Calu3 (cell line): ENCODE measurements around the gene CLEC4A. TPM values are rescaled to one million over a fixed set of nuclear protein-coding genes. Genes with fewer than 3 reads are reported as not detected.
A peak's percentile ranks its signal among the peaks of the same experiment; 100 is the strongest.

Experiments
- Bru-seq: library from RNA; stranded (reverse); fragments of 400-500 nt; gene quantifications from one replicate; lab custom pipeline; 2021; lab: Mats Ljungman, UMichigan
- BruChase-seq, 2 experiments: library from RNA; stranded (reverse); fragments of 400-500 nt; gene quantifications; one replicate each; lab custom pipeline; 2021; lab: Mats Ljungman, UMichigan
- BruUV-seq: library from RNA; stranded (reverse); fragments of 400-500 nt; replicated peaks from 2 replicates; lab custom pipeline; 2021; lab: Mats Ljungman, UMichigan
- CTCF ChIA-PET: fragments of 300-600 bp; sonication (Branson Sonifier 250); formaldehyde crosslinking; loops from one replicate; lab custom pipeline; 2022; ENCODE audit warnings: antibody characterized with exemption; lab: Charles Lee
- DNase-seq: peaks from one replicate; pipeline ENCODE4 v3.0.0; 2022
- H3K27ac Mint-ChIP-seq: one replicate; pipeline ENCODE4 v1.8.0; 2022; ENCODE audit warnings: mixed read lengths; ENCODE audit not compliant: unreplicated experiment
- H3K27me3 Mint-ChIP-seq: one replicate; pipeline ENCODE4 v1.8.0; 2022; ENCODE audit warnings: mixed read lengths; ENCODE audit not compliant: unreplicated experiment
- H3K36me3 Mint-ChIP-seq: one replicate; pipeline ENCODE4 v1.8.0; 2022; ENCODE audit warnings: mild to moderate bottlenecking, moderate library complexity, mixed read lengths; ENCODE audit not compliant: insufficient read depth, unreplicated experiment
- H3K4me1 Mint-ChIP-seq: one replicate; pipeline ENCODE4 v1.8.0; 2022; ENCODE audit warnings: mild to moderate bottlenecking, low read depth, mixed read lengths; ENCODE audit not compliant: unreplicated experiment
- H3K4me3 Mint-ChIP-seq: one replicate; pipeline ENCODE4 v1.8.0; 2022; ENCODE audit warnings: mild to moderate bottlenecking, low read depth, moderate library complexity, mixed read lengths; ENCODE audit not compliant: unreplicated experiment
- H3K9me3 Mint-ChIP-seq: one replicate; pipeline ENCODE4 v1.8.0; 2022; ENCODE audit warnings: low read depth, mixed read lengths; ENCODE audit not compliant: unreplicated experiment
- CTCF ChIP-seq: fragments of 200-600 bp; IDR thresholded peaks from one replicate; pipeline ENCODE4 v1.8.0; 2022; ENCODE audit warnings: antibody characterized with exemption; ENCODE audit not compliant: unreplicated experiment
- intact Hi-C: fragments of 100-400 bp; cut with micrococcal nuclease; formaldehyde crosslinking; loops from one replicate; pipeline ENCODE4 v1.10.0; 2022; ENCODE audit not compliant: unreplicated experiment
- long read RNA-seq: library from polyadenylated mRNA; stranded (forward); transcript quantifications from one replicate; pipeline ENCODE4 v2.0.0, GENCODE V29; 2022
- total RNA-seq: library from RNA; stranded (reverse); gene quantifications from 2 replicates; pipeline ENCODE4 v1.2.3, GENCODE V29; 2022

The CLEC4A gene
- 0.47 TPM in 1 of 2 replicates, not detected in the other for total RNA-seq
- Bru-seq, nascent RNA = percentile 42 among the genes with signal in this experiment
- BruChase-seq, experiment 1, labeled RNA remaining after a 6-hour chase = percentile 61 among the genes with signal in this experiment
- BruChase-seq, experiment 2, labeled RNA remaining after a 2-hour chase = percentile 60 among the genes with signal in this experiment
- long read RNA-seq = 0 reads

GRCh38 chr12:8123124-8123912 is at the start of gene CLEC4A:
Gene CLEC4A (plus strand): TSS chr12:8123617. CDS start chr12:8123879, 262 bp downstream.
- intact Hi-C loops = no loop called here
- no peak for TF ChIP-seq CTCF
- CTCF ChIA-PET = no interaction called here
- Mint-ChIP-seq H3K4me3 (no peak within 1 kb of the TSS), H3K36me3 (no peaks in the 10 kb centered on the region), H3K27me3 (no peaks in the 10 kb centered on the region), H3K4me1 (no peaks in the 10 kb centered on the region), H3K27ac (no peak within 1 kb of the TSS), H3K9me3 (no peaks in the 10 kb centered on the region)
- no peak for DNase-seq
- BruUV-seq = no TSS peak

GRCh38 chr12:8075935-8076334 is 47.5 kb upstream of the CLEC4A start:
- H3K27ac Mint-ChIP-seq = no peak overlapping the region
- H3K36me3 Mint-ChIP-seq = no peaks in the 10 kb centered on the region
- CTCF ChIA-PET = interaction anchor here (0.5 kb wide), 1 partner anchor 251 kb away, joined by 3 read pairs; no protein-coding TSS in a partner anchor
- peaks cover 17% of the 10 kb centered on the region for H3K4me1 Mint-ChIP-seq
- BruUV-seq = no TSS peak
- no peak for TF ChIP-seq CTCF
- intact Hi-C loops = loop anchor here (5.0 kb wide), 1 partner anchor 39 kb away; no protein-coding TSS in a partner anchor
- H3K4me3 Mint-ChIP-seq = no peak overlapping the region
- DNase-seq = no peak
- no peaks in the 10 kb centered on the region for H3K27me3 Mint-ChIP-seq
- no peaks in the 10 kb centered on the region for H3K9me3 Mint-ChIP-seq

- no TSS peak for BruUV-seq
- Mint-ChIP-seq H3K36me3 (peaks cover 3% of the 10 kb centered on the region), H3K27me3 (no peaks in the 10 kb centered on the region), H3K9me3 (no peaks in the 10 kb centered on the region), H3K4me1 (peaks cover 17% of the 10 kb centered on the region), H3K27ac (no peak overlapping the region), H3K4me3 (no peak overlapping the region)
- no peak for TF ChIP-seq CTCF
- CTCF ChIA-PET = interaction anchor here (0.5 kb wide), 1 partner anchor 251 kb away, joined by 3 read pairs; no protein-coding TSS in a partner anchor
- intact Hi-C loops = loop anchor here (5.0 kb wide), 1 partner anchor 39 kb away; no protein-coding TSS in a partner anchor
- DNase-seq = no peak
These were observed 47.1 kb upstream of the CLEC4A start for GRCh38 chr12:8076366-8076765.

- CTCF ChIA-PET = interaction anchor here (1.4 to 1.7 kb wide), 2 partner anchors 144 to 245 kb away, joined by 3 to 6 read pairs; no protein-coding TSS in a partner anchor
- Mint-ChIP-seq H3K27ac (no peak overlapping the region), H3K9me3 (no peaks in the 10 kb centered on the region), H3K36me3 (peaks cover 12% of the 10 kb centered on the region), H3K27me3 (no peaks in the 10 kb centered on the region), H3K4me3 (no peak overlapping the region), H3K4me1 (peaks cover 17% of the 10 kb centered on the region)
- BruUV-seq = no TSS peak
- intact Hi-C loops = loop anchor here (5.0 kb wide), 1 partner anchor 40 kb away; no protein-coding TSS in a partner anchor
- DNase-seq = no peak
- TF ChIP-seq CTCF = no peak
These were observed 46.2 kb upstream of the CLEC4A start for GRCh38 chr12:8077207-8077606.
